GM12878 (cell line): ENCODE measurements around the gene NR3C1. TPM values are rescaled to one million over a fixed set of nuclear protein-coding genes. Genes with fewer than 3 reads are reported as not detected.
A peak's percentile ranks its signal among the peaks of the same experiment; 100 is the strongest.

Source experiments
- ATAC-seq: fragments of 200-7000 bp; cut with Tn5 transposase; 3 replicates; pipeline ENCODE4 v1.9.1; 2020; ENCODE audit warnings: mild to moderate bottlenecking, moderate library complexity
- BruUV-seq: library from RNA; stranded (reverse); fragments of 400-500 nt; replicated peaks from 2 replicates; lab custom pipeline; 2021; lab: Mats Ljungman, UMichigan
- CTCF ChIA-PET: fragments of 300-600 bp; sonication (Branson Sonifier 250); formaldehyde crosslinking; extraction: SDS; loops from one replicate; lab custom pipeline; 2021; ENCODE audit warnings: inconsistent platforms; lab: Yijun Ruan, JAX
- POLR2A ChIA-PET: fragments of 350-600 bp; formaldehyde crosslinking; extraction: SDS; loops from one replicate; lab custom pipeline; 2021; ENCODE audit warnings: inconsistent platforms; lab: Charles Lee
- RAD21 ChIA-PET: fragments of 300-600 bp; sonication (Branson Sonifier 250); formaldehyde crosslinking; loops from one replicate; lab custom pipeline; 2023; ENCODE audit warnings: antibody characterized with exemption; ENCODE audit not compliant: unreplicated experiment; lab: Charles Lee
- SMC1A ChIA-PET: fragments of 300-600 bp; sonication (Branson Sonifier 250); formaldehyde crosslinking; loops from one replicate; lab custom pipeline; 2023; ENCODE audit not compliant: unreplicated experiment, uncharacterized antibody; lab: Charles Lee
- DNase-seq: peaks from one replicate; pipeline ENCODE4 v3.0.0-alpha.2; 2011; ENCODE audit warnings: low read depth, low spot score
- FAIRE-seq: peaks from 3 replicates; lab custom pipeline; 2011; peaks lifted over from hg19 to GRCh38; lab: Jason Lieb, UNC
- H2AFZ ChIP-seq: 2 replicates; pipeline ENCODE4 v1.6.0; 2011; ENCODE audit warnings: low read depth, low read length, control low read depth; ENCODE audit not compliant: control insufficient read depth
- H3K27ac ChIP-seq: 2 replicates; pipeline ENCODE4 v1.5.1; 2011; ENCODE audit warnings: control low read depth; ENCODE audit not compliant: control insufficient read depth, insufficient read depth
- H3K27me3 ChIP-seq, 2 experiments: replicated peaks in 1 of 2; 2 replicates each; pipeline versions ENCODE4 v1.6.0 to v1.6.1; 2011; ENCODE audit warnings: low read length in 1 of 2; ENCODE audit not compliant: control insufficient read depth in 2 of 2, insufficient read depth in 2 of 2
- H3K36me3 ChIP-seq, 2 experiments: 2 replicates each; pipeline ENCODE4 v1.5.1; 2011; ENCODE audit warnings: low read length in 1 of 2; ENCODE audit not compliant: control insufficient read depth in 2 of 2, insufficient read depth in 2 of 2
- H3K4me1 ChIP-seq: 2 replicates; pipeline ENCODE4 v1.6.1; 2011; ENCODE audit warnings: mild to moderate bottlenecking, low read length, moderate library complexity, mixed read lengths; ENCODE audit not compliant: control insufficient read depth, insufficient read depth
- H3K4me2 ChIP-seq: 2 replicates; pipeline ENCODE4 v1.6.0; 2011; ENCODE audit warnings: control low read depth; ENCODE audit not compliant: control insufficient read depth, insufficient read depth
- H3K4me3 ChIP-seq: fragments of 200-600 bp; sonication (generic); 2 replicates; pipeline ENCODE4 v1.5.1; 2016
- H3K79me2 ChIP-seq: 2 replicates; pipeline ENCODE4 v1.6.0; 2011; ENCODE audit warnings: low read length; ENCODE audit not compliant: control insufficient read depth, insufficient read depth
- H3K9ac ChIP-seq: 2 replicates; pipeline ENCODE4 v1.8.0; 2011; ENCODE audit warnings: low read length, control low read depth, mixed read lengths; ENCODE audit not compliant: control insufficient read depth, insufficient read depth
- H3K9me3 ChIP-seq: replicated peaks from 3 replicates; pipeline ENCODE4 v1.5.1; 2011; ENCODE audit warnings: mild to moderate bottlenecking, low read length; ENCODE audit not compliant: control insufficient read depth, insufficient read depth
- H4K20me1 ChIP-seq: 2 replicates; pipeline ENCODE4 v1.6.0; 2011; ENCODE audit not compliant: control insufficient read depth, insufficient read depth
- CEBPB ChIP-seq, 2 experiments: fragments of 150-350 bp in 1 of 2; IDR thresholded peaks; 2 replicates each; pipeline ENCODE4 v1.6.1; 2012 to 2014; ENCODE audit warnings: low read depth in 2 of 2, low read length in 2 of 2, borderline replicate concordance in 1 of 2, inconsistent platforms in 1 of 2
- CHD2 ChIP-seq: IDR thresholded peaks from 2 replicates; pipeline ENCODE4 v1.6.1; 2011; ENCODE audit warnings: low read depth, low read length, improper control_type of control experiment, borderline replicate concordance
- FOXM1 ChIP-seq: IDR thresholded peaks from 2 replicates; pipeline ENCODE4 v1.6.1; 2012; ENCODE audit warnings: low read depth, mild to moderate bottlenecking, inconsistent platforms, low read length, moderate library complexity
- NFYA ChIP-seq: IDR thresholded peaks from 2 replicates; pipeline ENCODE4 v1.6.1; 2011; ENCODE audit warnings: low read depth, mild to moderate bottlenecking, low read length, improper control_type of control experiment, borderline replicate concordance
- NFYB ChIP-seq: IDR thresholded peaks from 2 replicates; pipeline ENCODE4 v1.6.1; 2011; ENCODE audit warnings: low read depth, mild to moderate bottlenecking, low read length, improper control_type of control experiment, moderate library complexity; ENCODE audit not compliant: insufficient read depth
- NKRF ChIP-seq: fragments of 450-650 bp; conservative IDR thresholded peaks from 2 replicates; pipeline ENCODE4 v1.6.1; 2017; ENCODE audit warnings: mild to moderate bottlenecking, moderate library complexity
- SP1 ChIP-seq: IDR thresholded peaks from one replicate; pipeline ENCODE4 v1.6.1; 2011; ENCODE audit warnings: low read depth, low read length
- STAT1 ChIP-seq: fragments of 450-650 bp; conservative IDR thresholded peaks from 2 replicates; pipeline ENCODE4 v1.6.1; 2014; ENCODE audit warnings: antibody characterized with exemption, mild to moderate bottlenecking
- TAF1 ChIP-seq: IDR thresholded peaks from 2 replicates; pipeline ENCODE4 v1.6.1; 2011; ENCODE audit warnings: mild to moderate bottlenecking, low read depth, low read length, borderline replicate concordance
- TARDBP ChIP-seq: IDR thresholded peaks from 2 replicates; pipeline ENCODE4 v1.6.1; 2016; ENCODE audit warnings: borderline replicate concordance
- WGBS: methylation state at CpG from one replicate; pipeline ENCODE4 v1.1.6; 2016; ENCODE audit warnings: low lambda C conversion rate; ENCODE audit not compliant: insufficient replicate concordance, insufficient coverage; ENCODE audit errors: missing lambda C conversion rate; 5-methylcytosine and 5-hydroxymethylcytosine counted together
- in situ Hi-C: fragments of 300-500 bp; cut with MboI; formaldehyde crosslinking; loops from 9 replicates; pipeline ENCODE4 v1.14.3; 2018; ENCODE audit warnings: mixed read lengths
- intact Hi-C: fragments of 100-400 bp; cut with micrococcal nuclease; formaldehyde crosslinking; loops from one replicate; pipeline ENCODE4 v1.14.2; 2022; ENCODE audit not compliant: unreplicated experiment
- polyA plus RNA-seq, 11 experiments: library from polyadenylated mRNA; depleted of rRNA in 4 of 11; unstranded in 6 of 11; stranded (reverse) in 5 of 11; fragments of >200 nt; fragmentation: Nextera tagmentation in 4 of 11; fragmentation: Illumina TruSeq in 1 of 11; extraction: Ambion mirVana in 4 of 11; extraction: Trizol in 1 of 11; gene quantifications; 1 replicate in 1 of 11; 2 replicates in 10 of 11; pipeline versions ENCODE4 v1.2.1 to v1.2.3, GENCODE V29; 2011 to 2016; ENCODE audit warnings: inconsistent platforms in 2 of 11, missing spikeins in 2 of 11, low read depth in 1 of 11
- total RNA-seq, 4 experiments: library from RNA; depleted of rRNA in 3 of 4; stranded (reverse); fragments of >200 nt in 3 of 4; fragmentation: Illumina TruSeq in 1 of 4; extraction: Trizol in 1 of 4; gene quantifications; 2 replicates each; pipeline versions ENCODE4 v1.2.1 to v1.2.3, GENCODE V29; 2013 to 2021
- TF ChIP-seq, protein P1 (sequence below): fragments of 450-650 bp; IDR thresholded peaks from 2 replicates; pipeline ENCODE4 v1.6.1; 2017; ENCODE audit warnings: mild to moderate bottlenecking, moderate library complexity

Gene NR3C1
- total and polyA plus RNA-seq, 10 of the 15 experiments (the other 5 are each of a cell fraction or from before 2014, with no cell fraction given), result 49.7 to 141 (median 109) TPM

DNA sequence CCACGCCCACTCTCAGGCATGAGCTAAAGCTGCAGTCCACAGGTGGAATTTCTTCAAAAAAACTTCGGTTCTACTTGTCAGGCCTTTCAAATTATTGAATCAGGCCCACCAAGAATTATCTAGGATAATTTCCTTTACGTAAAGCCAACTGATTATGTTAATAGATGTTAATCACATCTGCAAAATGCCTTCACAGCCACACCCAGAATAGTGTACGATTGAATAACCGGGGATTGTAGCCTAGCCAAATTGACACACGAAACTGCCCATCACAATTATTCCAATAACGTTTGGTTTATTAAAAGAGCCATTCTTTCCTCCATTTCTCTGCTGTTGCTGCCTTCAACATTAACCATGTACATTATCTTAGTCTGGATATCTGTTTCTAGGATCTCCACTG is 148.7 kb downstream of the NR3C1 start (continued):
- no peak for TF ChIP-seq TARDBP
- TF ChIP-seq NFYB, result no peak
- TF ChIP-seq FOXM1, result no peak
- no peak for TF ChIP-seq CHD2
- TF ChIP-seq SP1, result no peak

DNA sequence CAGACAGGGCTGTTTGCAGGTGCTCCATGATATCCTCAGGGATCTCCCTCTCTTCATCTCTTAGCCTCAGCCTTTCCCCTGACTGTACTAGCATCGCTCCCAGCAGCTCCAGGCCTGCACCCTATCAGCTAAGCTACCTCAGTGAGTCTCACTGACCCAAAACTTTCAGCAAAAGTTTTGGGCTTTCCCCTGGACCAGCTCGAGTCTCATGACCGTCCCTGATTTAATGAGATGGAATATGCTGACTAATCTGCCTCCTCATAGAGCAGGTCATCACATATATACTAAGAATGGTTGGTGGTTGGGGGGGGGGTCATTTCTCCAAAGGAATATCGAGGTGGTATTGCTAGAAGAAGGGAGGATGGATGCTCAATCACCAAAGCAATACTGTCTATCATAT is 151.5 kb downstream of the NR3C1 start:
- H2AFZ ChIP-seq, result no peak overlapping the region
- no peak for DNase-seq
- H3K4me3 ChIP-seq, result no peak overlapping the region
- ATAC-seq, result peak; percentile 75
- ChIA-PET RAD21 (interaction anchor here (0.7 to 1.3 kb wide), 5 partner anchors 22 to 330 kb away, joined by 3 to 6 read pairs (median 4); no protein-coding TSS in a partner anchor), SMC1A (interaction anchor here (0.7 to 6.2 kb wide), 10 partner anchors 20 to 148 kb away, joined by 3 to 60 read pairs (median 3); no protein-coding TSS in a partner anchor), CTCF (interaction anchor here (0.6 to 1.1 kb wide), 2 partner anchors 44 to 105 kb away, joined by 3 read pairs; no protein-coding TSS in a partner anchor), POLR2A (interaction anchor here (0.6 to 1.0 kb wide), 3 partner anchors 19 to 107 kb away, joined by 3 to 6 read pairs (median 4); no protein-coding TSS in a partner anchor)
- in situ Hi-C loops (no loop called here), intact Hi-C loops (loop anchor here (1.0 kb wide), 1 partner anchor 22 kb away; no protein-coding TSS in a partner anchor)
- no peaks in the 10 kb centered on the region for H3K79me2 ChIP-seq
- H3K27ac ChIP-seq, result peak overlapping the region; percentile 29; the same call in 1 of the 2 replicates
- H3K9me3 ChIP-seq, result no peaks in the 10 kb centered on the region
- no peaks in the 10 kb centered on the region for H3K27me3 ChIP-seq
- H3K9ac ChIP-seq, result no peak overlapping the region
- no peaks in the 10 kb centered on the region for H4K20me1 ChIP-seq
- H3K36me3 ChIP-seq, result no peaks in the 10 kb centered on the region
- TF ChIP-seq STAT1 (no peak), CEBPB (IDR thresholded peaks at IDR 0.05; ENCODE audit: borderline replicate concordance in 1 of 2, low read depth in 2 of 2, low read length in 2 of 2) (peak in 1 of 2 experiments; percentile 34; a peak in 1 of 4 replicates), NKRF (no peak), NFYA (no peak), TAF1 (no peak)
- TF ChIP-seq, protein P1, sequence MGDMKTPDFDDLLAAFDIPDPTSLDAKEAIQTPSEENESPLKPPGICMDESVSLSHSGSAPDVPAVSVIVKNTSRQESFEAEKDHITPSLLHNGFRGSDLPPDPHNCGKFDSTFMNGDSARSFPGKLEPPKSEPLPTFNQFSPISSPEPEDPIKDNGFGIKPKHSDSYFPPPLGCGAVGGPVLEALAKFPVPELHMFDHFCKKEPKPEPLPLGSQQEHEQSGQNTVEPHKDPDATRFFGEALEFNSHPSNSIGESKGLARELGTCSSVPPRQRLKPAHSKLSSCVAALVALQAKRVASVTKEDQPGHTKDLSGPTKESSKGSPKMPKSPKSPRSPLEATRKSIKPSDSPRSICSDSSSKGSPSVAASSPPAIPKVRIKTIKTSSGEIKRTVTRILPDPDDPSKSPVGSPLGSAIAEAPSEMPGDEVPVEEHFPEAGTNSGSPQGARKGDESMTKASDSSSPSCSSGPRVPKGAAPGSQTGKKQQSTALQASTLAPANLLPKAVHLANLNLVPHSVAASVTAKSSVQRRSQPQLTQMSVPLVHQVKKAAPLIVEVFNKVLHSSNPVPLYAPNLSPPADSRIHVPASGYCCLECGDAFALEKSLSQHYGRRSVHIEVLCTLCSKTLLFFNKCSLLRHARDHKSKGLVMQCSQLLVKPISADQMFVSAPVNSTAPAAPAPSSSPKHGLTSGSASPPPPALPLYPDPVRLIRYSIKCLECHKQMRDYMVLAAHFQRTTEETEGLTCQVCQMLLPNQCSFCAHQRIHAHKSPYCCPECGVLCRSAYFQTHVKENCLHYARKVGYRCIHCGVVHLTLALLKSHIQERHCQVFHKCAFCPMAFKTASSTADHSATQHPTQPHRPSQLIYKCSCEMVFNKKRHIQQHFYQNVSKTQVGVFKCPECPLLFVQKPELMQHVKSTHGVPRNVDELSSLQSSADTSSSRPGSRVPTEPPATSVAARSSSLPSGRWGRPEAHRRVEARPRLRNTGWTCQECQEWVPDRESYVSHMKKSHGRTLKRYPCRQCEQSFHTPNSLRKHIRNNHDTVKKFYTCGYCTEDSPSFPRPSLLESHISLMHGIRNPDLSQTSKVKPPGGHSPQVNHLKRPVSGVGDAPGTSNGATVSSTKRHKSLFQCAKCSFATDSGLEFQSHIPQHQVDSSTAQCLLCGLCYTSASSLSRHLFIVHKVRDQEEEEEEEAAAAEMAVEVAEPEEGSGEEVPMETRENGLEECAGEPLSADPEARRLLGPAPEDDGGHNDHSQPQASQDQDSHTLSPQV, result no peak
- BruUV-seq, result no TSS peak
- WGBS, result 25% methylated on average over 4 of the region's 4 CpGs
- FAIRE-seq, result no peak
- H3K4me1 ChIP-seq, result peaks cover 22% of the 10 kb centered on the region
- no peak overlapping the region for H3K4me2 ChIP-seq
